IPS-20b (cell line): ENCODE measurements around the gene CEBPG.

ENCODE experiments used
- H3K27ac ChIP-seq: one replicate; pipeline ENCODE4 v1.5.1; 2013; ENCODE audit warnings: low read length
- H3K27me3 ChIP-seq: 2 replicates; pipeline ENCODE4 v1.6.1; 2013; ENCODE audit warnings: mild to moderate bottlenecking, low read length, inconsistent platforms; ENCODE audit not compliant: insufficient read depth
- H3K36me3 ChIP-seq: 2 replicates; pipeline ENCODE4 v1.6.1; 2013; ENCODE audit warnings: low read depth, mild to moderate bottlenecking, inconsistent platforms, low read length, moderate library complexity; ENCODE audit not compliant: insufficient read depth
- H3K4me1 ChIP-seq: 2 replicates; pipeline ENCODE4 v1.6.1; 2013; ENCODE audit warnings: mild to moderate bottlenecking, control low read depth, inconsistent platforms, low read length, moderate library complexity; ENCODE audit not compliant: insufficient read depth
- H3K4me3 ChIP-seq: 2 replicates; pipeline ENCODE4 v1.5.1; 2013; ENCODE audit warnings: mild to moderate bottlenecking, low read length, inconsistent platforms
- H3K9ac ChIP-seq: 2 replicates; pipeline ENCODE4 v1.6.1; 2013; ENCODE audit warnings: low read depth, mild to moderate bottlenecking, inconsistent platforms, low read length, moderate library complexity
- H3K9me3 ChIP-seq: 2 replicates; pipeline ENCODE4 v1.6.1; 2013; ENCODE audit warnings: mild to moderate bottlenecking, low read depth, low read length, inconsistent platforms; ENCODE audit not compliant: insufficient read depth

The CEBPG gene

GRCh38 chr19:33385956-33386355 lies 12.4 kb downstream of the CEBPG start:
- H3K4me3 ChIP-seq, result no peak overlapping the region
- H3K9me3 ChIP-seq, result no peaks in the 10 kb centered on the region
- H3K27ac ChIP-seq, result no peak overlapping the region
- H3K9ac ChIP-seq, result no peak overlapping the region
- 0 out of 2 replicates have a peak, but pooled peaks cover 11% of the 10 kb centered on the region for H3K4me1 ChIP-seq
- peaks cover 13% of the 10 kb centered on the region; the same call in 1 of the 2 replicates for H3K36me3 ChIP-seq
- H3K27me3 ChIP-seq, result no peaks in the 10 kb centered on the region

- Histone ChIP-seq H3K9ac (no peak overlapping the region), H3K4me3 (no peak overlapping the region), H3K27ac (no peak overlapping the region), H3K27me3 (no peaks in the 10 kb centered on the region), H3K4me1 (0 out of 2 replicates have a peak, but pooled peaks cover 9% of the 10 kb centered on the region), H3K36me3 (peaks cover 9% of the 10 kb centered on the region; the same call in 1 of the 2 replicates), H3K9me3 (no peaks in the 10 kb centered on the region)
Measured at GRCh38 chr19:33386361-33386858, 12.9 kb downstream of the CEBPG start.

- Histone ChIP-seq H3K36me3 (peaks cover 6% of the 10 kb centered on the region; the same call in 1 of the 2 replicates), H3K9me3 (no peaks in the 10 kb centered on the region), H3K4me1 (no peaks in the 10 kb centered on the region), H3K27ac (no peak overlapping the region), H3K4me3 (no peak overlapping the region), H3K9ac (no peak overlapping the region), H3K27me3 (no peaks in the 10 kb centered on the region)
Measured at GRCh38 chr19:33387351-33388230, 14.1 kb downstream of the CEBPG start.

- Histone ChIP-seq H3K27ac (no peak overlapping the region), H3K27me3 (no peaks in the 10 kb centered on the region), H3K36me3 (peaks cover 6% of the 10 kb centered on the region; the same call in 1 of the 2 replicates), H3K4me1 (no peaks in the 10 kb centered on the region), H3K4me3 (no peak overlapping the region), H3K9ac (no peak overlapping the region), H3K9me3 (no peaks in the 10 kb centered on the region)
Measured at GRCh38 chr19:33388231-33388724, 14.8 kb downstream of the CEBPG start.

GRCh38 chr19:33388725-33389420 lies 15.4 kb downstream of the CEBPG start:
- H3K4me1 ChIP-seq, result no peaks in the 10 kb centered on the region
- H3K9ac ChIP-seq, result no peak overlapping the region
- H3K4me3 ChIP-seq, result no peak overlapping the region
- H3K27ac ChIP-seq, result no peak overlapping the region
- H3K9me3 ChIP-seq, result no peaks in the 10 kb centered on the region
- no peaks in the 10 kb centered on the region for H3K27me3 ChIP-seq
- H3K36me3 ChIP-seq, result peaks cover 6% of the 10 kb centered on the region; the same call in 1 of the 2 replicates

GRCh38 chr19:33389421-33390100 lies 16.1 kb downstream of the CEBPG start:
- Histone ChIP-seq H3K36me3 (peaks cover 6% of the 10 kb centered on the region; the same call in 1 of the 2 replicates), H3K4me3 (no peak overlapping the region), H3K9ac (no peak overlapping the region), H3K4me1 (no peaks in the 10 kb centered on the region), H3K9me3 (no peaks in the 10 kb centered on the region), H3K27ac (no peak overlapping the region), H3K27me3 (no peaks in the 10 kb centered on the region)

- no peak overlapping the region for H3K4me3 ChIP-seq
- H3K27me3 ChIP-seq, result no peaks in the 10 kb centered on the region
- H3K27ac ChIP-seq, result no peak overlapping the region
- H3K36me3 ChIP-seq, result peaks cover 6% of the 10 kb centered on the region; the same call in 1 of the 2 replicates
- H3K9ac ChIP-seq, result no peak overlapping the region
- H3K9me3 ChIP-seq, result no peaks in the 10 kb centered on the region
- H3K4me1 ChIP-seq, result no peaks in the 10 kb centered on the region
Measured at GRCh38 chr19:33390101-33390907, 16.8 kb downstream of the CEBPG start.

- Histone ChIP-seq H3K36me3 (peaks cover 6% of the 10 kb centered on the region; the same call in 1 of the 2 replicates), H3K27ac (no peak overlapping the region), H3K4me1 (no peaks in the 10 kb centered on the region), H3K4me3 (no peak overlapping the region), H3K27me3 (no peaks in the 10 kb centered on the region), H3K9me3 (no peaks in the 10 kb centered on the region), H3K9ac (no peak overlapping the region)
Measured at GRCh38 chr19:33390908-33391630, 17.6 kb downstream of the CEBPG start.

- Histone ChIP-seq H3K4me1 (peaks cover under 1% of the 10 kb centered on the region; the same call in 1 of the 2 replicates), H3K9ac (no peak overlapping the region), H3K27ac (no peak overlapping the region), H3K36me3 (peaks cover 4% of the 10 kb centered on the region; the same call in 1 of the 2 replicates), H3K4me3 (no peak overlapping the region), H3K27me3 (no peaks in the 10 kb centered on the region), H3K9me3 (no peaks in the 10 kb centered on the region)
Measured at GRCh38 chr19:33391631-33392249, 18.2 kb downstream of the CEBPG start.
